GM19043 (cell line): ENCODE measurements around the gene RGS6.

Experiments used
- ATAC-seq: cut with Tn5 transposase; IDR thresholded peaks from one replicate; pipeline ENCODE4 v1.9.1; 2021; ENCODE audit warnings: low read depth; ENCODE audit not compliant: unreplicated experiment

RGS6 gene

DNA sequence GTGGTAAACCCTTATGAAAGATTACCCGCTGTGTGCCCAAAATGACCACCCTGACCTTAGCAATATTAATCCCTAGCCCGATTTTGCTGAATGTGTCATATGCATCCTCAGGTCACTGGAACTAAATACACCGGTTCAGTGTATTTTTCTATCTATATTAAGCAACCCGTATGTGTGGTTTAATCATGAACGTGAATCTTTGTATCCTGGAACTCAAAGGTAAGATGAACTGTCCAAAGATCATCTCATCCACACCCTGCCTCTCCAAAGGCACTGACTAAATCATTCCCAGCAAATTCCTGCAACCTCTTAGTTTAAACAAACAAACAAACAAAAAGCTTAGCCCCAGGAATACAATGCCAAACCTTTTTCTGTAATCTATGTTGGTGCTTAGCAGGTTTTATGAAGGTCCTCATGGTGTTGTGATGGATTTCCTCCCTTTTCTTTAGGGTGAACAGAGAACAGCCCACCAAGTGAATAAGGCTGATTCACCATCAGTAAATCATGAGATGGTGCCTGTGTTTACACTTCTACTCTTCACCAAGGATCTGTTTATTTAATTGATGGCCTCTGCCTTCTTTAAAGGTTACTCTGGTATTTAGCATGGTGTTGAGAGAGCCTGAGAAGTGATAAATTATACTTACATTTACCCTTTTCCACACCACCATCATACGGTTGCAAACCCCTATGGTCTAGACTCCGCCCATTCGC lies 663.1 kb downstream of the RGS6 start:
- ATAC-seq, result no peak

DNA sequence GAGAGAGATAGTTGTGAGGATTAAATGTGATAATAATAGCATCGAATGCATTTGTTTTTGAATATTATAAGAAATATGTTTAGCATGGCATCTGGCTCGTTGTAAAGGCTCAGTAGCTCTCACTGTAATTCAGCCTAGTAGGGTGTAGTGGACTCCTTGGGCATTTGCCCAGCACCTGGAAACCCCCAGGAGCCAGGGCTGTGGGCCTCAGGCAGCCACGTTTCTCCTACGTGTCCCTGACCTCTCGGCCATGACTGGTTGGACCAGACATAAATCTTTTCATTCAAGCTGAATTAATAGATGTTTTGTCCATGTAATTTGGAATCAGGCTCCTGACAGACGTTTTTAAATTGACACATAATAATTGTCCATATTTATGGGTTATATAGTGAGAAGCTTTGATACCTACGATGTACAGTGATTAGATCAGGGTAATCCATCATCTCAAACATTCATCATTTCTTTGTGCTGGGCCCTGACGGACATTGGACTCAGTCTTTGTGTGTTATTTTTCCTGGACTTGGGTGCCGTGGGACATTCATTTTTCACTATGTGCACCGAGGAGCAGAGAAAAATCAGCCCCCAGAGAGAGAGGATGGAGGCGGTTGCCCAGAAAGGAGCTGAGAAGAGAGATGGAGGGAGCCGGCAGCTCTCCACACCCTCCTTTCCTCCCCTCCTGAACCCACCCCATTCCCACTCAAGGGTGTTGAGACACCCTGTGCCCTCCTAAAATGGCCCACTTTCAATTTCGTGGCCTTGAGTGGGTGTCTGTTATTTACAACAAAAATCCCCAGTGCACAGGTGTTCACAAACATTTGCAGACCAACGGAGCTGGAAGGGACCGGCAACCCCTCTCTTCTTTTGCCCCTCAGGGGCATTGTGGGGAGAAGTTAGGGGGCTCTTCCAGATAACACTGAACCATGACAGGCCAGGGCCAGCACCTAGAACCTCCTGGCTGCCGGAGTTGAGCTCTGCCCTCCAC lies 665.3 kb downstream of the RGS6 start:
- ATAC-seq, result no peak

DNA sequence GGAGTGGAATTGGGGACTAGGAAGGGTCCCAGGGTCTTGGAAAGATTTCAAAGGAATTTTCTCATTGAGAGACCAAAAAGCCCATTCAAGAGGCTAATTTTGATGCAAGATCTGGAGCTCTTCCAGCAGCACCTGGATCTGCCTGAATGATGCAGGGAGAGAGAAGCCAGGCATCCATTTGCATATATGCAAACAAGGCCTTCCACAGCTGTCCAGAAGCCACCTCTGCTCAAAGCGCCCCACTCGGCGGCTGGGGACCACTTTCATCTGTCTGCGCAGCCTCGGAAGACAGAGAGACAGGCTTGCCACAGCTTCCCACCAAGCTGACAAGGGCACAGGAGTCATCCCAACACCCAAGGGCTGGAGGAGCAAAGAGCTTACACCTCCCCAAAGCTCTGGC lies 666.1 kb downstream of the RGS6 start:
- ATAC-seq, result no peak

GRCh38 chr14:72599579-72600470 lies 667.6 kb downstream of the RGS6 start:
- no peak for ATAC-seq

DNA sequence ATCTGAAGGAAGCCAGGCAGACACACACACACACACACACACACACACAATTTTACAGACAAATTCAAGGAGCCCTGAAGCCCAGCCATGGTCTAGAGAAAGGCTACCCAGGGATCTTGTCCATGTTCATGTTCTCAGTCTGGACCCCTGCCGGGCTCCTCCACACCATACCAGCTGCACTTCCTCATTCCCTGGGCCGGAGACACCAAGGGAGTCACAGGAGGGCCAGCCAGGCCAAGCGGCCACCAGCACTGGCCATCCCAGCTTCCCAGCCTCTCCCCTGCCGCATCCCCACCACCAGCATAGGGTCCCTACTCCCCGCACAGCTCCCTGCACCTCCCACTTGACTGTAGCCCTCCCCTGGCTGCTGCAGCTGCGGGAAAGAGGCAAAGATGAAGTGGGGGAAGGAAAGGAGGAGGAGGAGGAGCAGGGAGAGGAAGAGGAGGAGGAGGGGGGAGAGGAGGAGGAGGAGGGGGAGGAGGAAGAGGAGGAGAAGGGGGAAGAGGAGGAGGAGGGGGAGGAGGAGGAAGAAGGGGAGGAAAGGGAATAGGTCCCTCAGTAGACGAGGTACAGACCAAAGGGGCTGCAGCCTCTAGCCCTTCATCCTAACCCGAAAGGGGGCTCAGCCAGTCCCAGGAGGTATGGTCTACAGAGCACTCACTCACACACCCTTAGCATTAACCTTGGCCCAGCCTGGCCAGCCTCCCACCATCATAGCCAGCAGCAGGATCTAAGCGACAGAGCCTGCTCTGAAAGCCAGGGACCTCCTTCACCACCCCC lies 668.5 kb downstream of the RGS6 start:
- no peak for ATAC-seq

DNA sequence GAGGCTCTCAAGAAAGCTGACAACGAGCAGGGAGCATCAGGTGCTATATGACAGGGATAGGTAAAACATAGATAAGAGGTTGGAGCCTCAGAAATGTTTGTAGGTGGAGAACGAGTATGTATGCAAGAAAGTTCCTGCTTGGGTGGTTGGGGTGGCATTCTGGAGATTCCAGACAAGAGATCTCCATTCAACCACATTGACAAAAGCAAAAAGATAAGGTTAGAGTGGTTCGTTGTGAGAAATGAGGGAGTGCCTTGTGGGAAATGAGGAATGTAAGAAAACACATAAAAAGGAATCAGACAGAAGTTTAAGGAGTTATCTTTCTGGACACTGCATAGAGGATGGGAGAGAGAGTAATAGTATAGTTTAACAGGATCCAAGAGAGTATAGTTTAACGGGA lies 671.4 kb downstream of the RGS6 start:
- no peak for ATAC-seq

DNA sequence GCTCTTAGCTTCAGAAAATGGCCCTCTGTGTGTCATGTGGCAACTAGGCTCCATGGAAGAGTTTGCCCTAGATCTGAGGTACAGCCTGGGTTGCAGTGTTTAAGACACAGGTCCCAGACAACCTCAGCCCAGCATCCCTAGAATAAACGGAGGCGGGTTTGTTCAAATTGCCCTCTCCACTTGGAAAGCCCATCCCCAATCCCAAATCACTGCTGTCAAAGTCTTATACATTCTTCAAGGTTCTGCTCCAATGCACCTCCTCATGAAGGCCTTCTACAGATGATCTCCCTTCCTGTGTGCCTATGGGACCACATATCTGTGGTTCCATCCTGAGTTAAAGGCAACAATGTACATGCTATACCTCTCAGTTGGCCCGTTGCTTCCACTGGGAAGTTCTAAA lies 671.9 kb downstream of the RGS6 start:
- no peak for ATAC-seq

DNA sequence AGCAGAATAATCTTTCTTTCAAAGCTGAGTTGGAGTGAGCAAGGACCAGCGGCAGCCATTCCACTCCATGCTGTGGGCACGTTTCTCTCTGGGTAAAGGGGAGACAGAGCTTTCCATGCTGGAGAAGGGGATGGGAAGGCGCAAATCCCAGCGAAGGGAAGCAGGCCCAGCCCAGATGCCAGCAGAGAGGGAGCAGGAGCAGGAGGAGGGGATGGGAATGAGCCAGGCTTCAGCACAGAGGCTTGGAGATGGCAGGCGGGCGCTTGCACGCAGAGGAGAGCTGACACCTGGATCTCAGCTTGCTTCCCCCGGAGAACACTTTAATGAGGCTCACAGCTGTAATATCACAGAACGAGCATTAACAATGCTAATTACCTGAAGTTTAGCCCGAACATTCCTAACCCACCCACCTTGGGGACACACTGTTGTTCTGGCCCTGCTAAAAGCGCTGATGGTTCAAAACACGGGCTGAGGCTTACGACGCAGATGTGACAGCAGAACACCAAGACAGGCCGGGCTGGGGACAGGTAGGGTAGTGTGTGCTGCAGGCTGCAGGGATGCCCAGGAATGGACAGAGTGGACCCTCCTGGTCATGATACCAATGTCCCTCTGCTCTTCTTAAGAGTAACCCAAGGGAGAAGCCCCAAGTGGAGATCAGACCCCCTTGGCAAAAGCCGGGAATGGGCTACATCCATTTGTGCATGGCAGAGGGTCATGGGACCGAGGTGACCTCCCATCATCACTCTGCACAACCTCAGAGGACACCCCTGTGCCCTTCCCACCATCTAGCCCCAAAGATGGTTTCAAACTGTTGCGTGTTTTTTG lies 673.1 kb downstream of the RGS6 start:
- ATAC-seq, result no peak

DNA sequence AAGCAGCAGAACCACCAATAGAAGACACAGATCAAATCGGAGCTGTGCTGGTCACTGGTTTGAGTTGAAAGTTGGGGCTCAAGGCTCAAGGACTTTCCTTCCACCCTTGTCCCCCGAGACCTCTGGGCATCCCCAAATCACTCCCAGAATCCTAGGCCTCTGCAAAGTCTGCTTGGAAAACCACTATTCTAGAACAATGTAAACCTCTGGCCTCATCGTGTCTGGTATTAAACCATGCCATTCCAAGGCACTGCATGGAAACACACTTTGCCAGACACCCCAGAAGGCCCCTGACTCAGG lies 673.6 kb downstream of the RGS6 start:
- no peak for ATAC-seq

- ATAC-seq, result no peak
Observed at GRCh38 chr14:72606879-72607278, 674.6 kb downstream of the RGS6 start.

- no peak for ATAC-seq
Observed at GRCh38 chr14:72607386-72608130, 675.3 kb downstream of the RGS6 start.

GRCh38 chr14:72608391-72609204 lies 676.4 kb downstream of the RGS6 start:
- no peak for ATAC-seq

- no peak for ATAC-seq
Observed at GRCh38 chr14:72609205-72609916, 677.1 kb downstream of the RGS6 start.

DNA sequence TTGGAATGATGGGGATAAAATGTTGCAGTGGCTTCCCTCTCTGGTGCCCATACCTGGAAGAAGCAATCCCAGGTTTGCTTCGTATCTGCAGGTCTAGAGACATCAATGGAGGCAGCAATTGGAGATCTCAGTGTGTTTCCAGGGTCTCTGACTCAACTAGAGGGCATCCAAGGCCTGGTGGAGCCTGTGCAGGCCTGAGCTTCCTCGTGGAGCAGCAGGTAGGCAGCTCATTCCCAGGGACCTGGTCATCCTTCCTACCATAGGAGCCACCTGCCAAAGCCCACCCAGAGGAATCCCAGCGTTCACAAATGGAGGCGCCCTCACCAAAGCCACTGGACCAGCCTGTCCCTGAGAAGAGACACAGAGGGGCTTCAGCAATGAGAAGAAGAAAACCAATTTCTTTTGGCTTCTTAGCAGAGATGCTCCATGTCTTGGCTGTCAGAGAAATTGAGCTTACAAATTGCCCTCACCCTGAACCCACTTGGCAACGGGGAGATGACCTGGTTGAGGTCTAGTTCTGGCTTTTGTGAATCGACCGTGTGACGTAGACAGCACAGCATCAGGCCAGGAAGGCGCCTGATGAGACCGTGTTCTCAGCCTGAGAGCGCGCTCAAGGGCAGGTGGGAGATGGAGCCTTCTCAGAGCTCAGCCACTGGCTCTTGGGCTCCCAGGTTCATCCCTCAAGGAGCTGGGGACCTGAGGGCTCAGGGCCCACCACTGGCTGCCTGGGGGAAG lies 678.0 kb downstream of the RGS6 start:
- no peak for ATAC-seq

- ATAC-seq, result no peak
Observed at GRCh38 chr14:72610831-72611200, 678.6 kb downstream of the RGS6 start.

DNA sequence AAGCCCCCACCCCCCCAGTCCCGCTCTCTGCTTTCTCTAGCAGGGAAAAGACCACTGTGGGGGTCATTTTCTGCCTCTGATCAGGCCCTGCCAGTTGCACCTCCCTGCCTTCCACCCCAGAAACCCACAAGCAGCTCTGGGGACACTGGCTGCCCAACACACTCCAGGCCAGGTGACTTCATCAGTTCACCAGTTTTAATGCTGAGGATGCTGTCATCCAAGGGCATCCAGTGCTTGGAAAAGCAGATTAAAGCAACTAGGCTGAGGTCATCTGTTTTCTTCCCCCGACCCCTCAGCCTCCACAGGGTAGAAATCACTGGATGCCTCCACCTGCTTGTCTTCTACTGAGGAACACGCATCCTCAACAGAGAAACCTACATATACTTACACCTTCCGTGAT lies 679.3 kb downstream of the RGS6 start:
- ATAC-seq, result no peak

GRCh38 chr14:72612041-72612440 lies 679.8 kb downstream of the RGS6 start:
- ATAC-seq, result no peak
